ENCODE results near the gene SMG6. TPM values are rescaled to one million over a fixed set of nuclear protein-coding genes. Genes with fewer than 3 reads are reported as not detected.

SMG6 gene
- total and polyA plus RNA-seq, 2 of the 13 experiments (the other 11 are each of a cell fraction or from before 2014, with no cell fraction given): 4.6 to 14.6 TPM

- Histone ChIP-seq H3K4me1 (ENCODE audit: insufficient read depth, low read length) (peaks cover 38% of the 10 kb centered on the region), H3K79me2 (ENCODE audit: insufficient read depth, low read length) (no peaks in the 10 kb centered on the region), H3K36me3 (replicated peaks in 1 of 2; ENCODE audit: control insufficient read depth in 1 of 2, insufficient read depth in 2 of 2, low read length in 2 of 2) (peaks cover 14 to 25% of the 10 kb centered on the region in 2 experiments), H3K9ac (ENCODE audit: insufficient read depth, low read depth, low read length) (no peak overlapping the region), H3K27ac (ENCODE audit: extremely low read length, insufficient read depth, low read length) (no peak overlapping the region), H3K4me3 (replicated peaks in 1 of 3; ENCODE audit: insufficient read depth in 1 of 3, low read depth in 2 of 3, low read length in 3 of 3) (no peak overlapping the region), H3K27me3 (ENCODE audit: control insufficient read depth in 1 of 2, insufficient read depth in 2 of 2, low read length in 2 of 2) (no peaks in the 10 kb centered on the region), H3K4me2 (ENCODE audit: low read depth, low read length) (no peak overlapping the region), H3K9me3 (ENCODE audit: low read length) (no peaks in the 10 kb centered on the region), H2AFZ (ENCODE audit: low read length) (no peak overlapping the region), H4K20me1 (ENCODE audit: insufficient read depth, low read length) (no peaks in the 10 kb centered on the region)
- intact Hi-C loops (cut with micrococcal nuclease; ENCODE audit: unreplicated experiment): no loop called here
- DNase-seq (ENCODE audit: low spot score): no peak
- WGBS (ENCODE audit: low lambda C conversion rate): 93% methylated on average over 18 of the region's 24 CpGs
- no peak for FAIRE-seq
- ChIA-PET POLR2A (no interaction called here), CTCF (ENCODE audit: low intra/inter-chr PET ratio, low total read pairs) (no interaction called here)
- TF ChIP-seq ZNF407 (CRISPR knock-in tag; IDR thresholded peaks at IDR 0.05; ENCODE audit: not compliant biosample characterization) (peak; percentile 52), ZNF75D (CRISPR knock-in tag; IDR thresholded peaks at IDR 0.05; ENCODE audit: borderline replicate concordance) (no peak), STAG1 (CRISPR knock-in tag; IDR thresholded peaks at IDR 0.05) (peak; percentile 28; the same call in 1 of the 2 replicates), CTCF (CRISPR knock-in tag; IDR thresholded peaks at IDR 0.05) (peak; percentile 45), REL (CRISPR knock-in tag; conservative IDR thresholded peaks at IDR 0.05) (0 out of 2 replicates have a peak, but pooled peaks have one; percentile 5), POLR2AphosphoS2 (IDR thresholded peaks at IDR 0.05; ENCODE audit: low read depth, low read length) (no peak), ZNF687 (CRISPR knock-in tag; IDR thresholded peaks at IDR 0.05) (peak; percentile 25; the same call in 1 of the 2 replicates), ATF3 (CRISPR knock-in tag; IDR thresholded peaks at IDR 0.05) (peak; percentile 65)
- in situ Hi-C loops (cut with HindIII; ENCODE audit: extremely low pct_ligation_motif_present, low pct_unique_long_range_greater_than_20kb): no loop called here
- no TSS peak for BruUV-seq (replicated peaks)
- ATAC-seq: peak; percentile 15; the same call in 2 of the 3 replicates
Observed at GRCh38 chr17:2064980-2065785, 238.4 kb downstream of the SMG6 start.

Data from HepG2 (cell line).